OCI-M2 (cell line): ENCODE measurements around the gene FIZ1.
"Not testable (repeated sequence)": the region's sequence is repeated elsewhere in the genome, so short reads cannot be mapped to it uniquely, and the experiment has no call there.

Experiments used
- DNase-seq: peaks from one replicate; lab custom pipeline; 2025; ENCODE audit not compliant: unreplicated experiment; lab: John Stamatoyannopoulos, UW

Gene FIZ1

GRCh38 chr19:55578761-55579747 lies 20.3 kb downstream of the FIZ1 start:
- DNase-seq: no peak

- DNase-seq: no peak
These were observed 21.1 kb downstream of the FIZ1 start for GRCh38 chr19:55578031-55578760.

- no peak for DNase-seq
These were observed 22.6 kb downstream of the FIZ1 start for GRCh38 chr19:55576746-55577145.

GRCh38 chr19:55573929-55574328 lies 25.4 kb downstream of the FIZ1 start:
- not testable (repeated sequence) for DNase-seq

GRCh38 chr19:55569477-55569876 lies 29.8 kb downstream of the FIZ1 start:
- DNase-seq: not testable (repeated sequence)

- no peak for DNase-seq
These were observed 31.5 kb downstream of the FIZ1 start for GRCh38 chr19:55567708-55568328.

GRCh38 chr19:55566823-55567222 lies 32.5 kb downstream of the FIZ1 start:
- no peak for DNase-seq

GRCh38 chr19:55563261-55563690 lies 36.0 kb downstream of the FIZ1 start:
- no peak for DNase-seq

GRCh38 chr19:55559684-55560083 lies 39.6 kb downstream of the FIZ1 start:
- DNase-seq: no peak

GRCh38 chr19:55554741-55555152 lies 44.6 kb downstream of the FIZ1 start:
- DNase-seq: no peak

GRCh38 chr19:55554302-55554701 lies 45.0 kb downstream of the FIZ1 start:
- DNase-seq: no peak

GRCh38 chr19:55553217-55554182 lies 45.8 kb downstream of the FIZ1 start:
- no peak for DNase-seq

GRCh38 chr19:55552620-55553019 lies 46.7 kb downstream of the FIZ1 start:
- no peak for DNase-seq

- DNase-seq: no peak
These were observed 47.1 kb downstream of the FIZ1 start for GRCh38 chr19:55552206-55552605.

- DNase-seq: no peak
These were observed 49.0 kb downstream of the FIZ1 start for GRCh38 chr19:55550321-55550650.

GRCh38 chr19:55549500-55550320 lies 49.6 kb downstream of the FIZ1 start:
- no peak for DNase-seq

GRCh38 chr19:55546822-55547614 lies 52.3 kb downstream of the FIZ1 start:
- DNase-seq: no peak

- DNase-seq: no peak
These were observed 53.3 kb downstream of the FIZ1 start for GRCh38 chr19:55546011-55546410.

- no peak for DNase-seq
These were observed 53.9 kb downstream of the FIZ1 start, which contains the start of gene SBK3 for GRCh38 chr19:55545443-55545842. Gene SBK3 (minus strand): TSS chr19:55545543. CDS start chr19:55545543, 0 bp downstream.
